HG02870 (cell line): ENCODE results near the gene PTGDR.

Source experiments
- ATAC-seq: cut with Tn5 transposase; IDR thresholded peaks from one replicate; pipeline ENCODE4 v1.9.1; 2021; ENCODE audit warnings: mild to moderate bottlenecking, moderate library complexity; ENCODE audit not compliant: unreplicated experiment

The PTGDR gene

GRCh38 chr14:52263190-52263589 lies 4.3 kb upstream of the PTGDR start:
- no peak for ATAC-seq

- peak; percentile 61 for ATAC-seq
Observed at GRCh38 chr14:52265253-52265652, 2.2 kb upstream of the PTGDR start.

GRCh38 chr14:52266179-52266578 lies 1.3 kb upstream of the PTGDR start:
- ATAC-seq: no peak

- ATAC-seq: no peak
Observed at GRCh38 chr14:52266782-52267181, 716 bp upstream of the PTGDR start.

GRCh38 chr14:52268279-52269061 lies 972 bp downstream of the PTGDR start:
- no peak for ATAC-seq

- no peak for ATAC-seq
Observed at GRCh38 chr14:52269100-52269499, 1.6 kb downstream of the PTGDR start.

- ATAC-seq: no peak
Observed at GRCh38 chr14:52269982-52270381, 2.5 kb downstream of the PTGDR start.

- no peak for ATAC-seq
Observed at GRCh38 chr14:52271538-52271937, 4.0 kb downstream of the PTGDR start.

GRCh38 chr14:52272375-52272774 lies 4.9 kb downstream of the PTGDR start:
- no peak for ATAC-seq

- no peak for ATAC-seq
Observed at GRCh38 chr14:52275372-52275771, 7.9 kb downstream of the PTGDR start.

- ATAC-seq: no peak
Observed at GRCh38 chr14:52277552-52277951, 10.1 kb downstream of the PTGDR start.

- ATAC-seq: no peak
Observed at GRCh38 chr14:52279408-52279807, 11.9 kb downstream of the PTGDR start.

GRCh38 chr14:52283099-52283498 lies 15.6 kb downstream of the PTGDR start:
- ATAC-seq: no peak

- ATAC-seq: no peak
Observed at GRCh38 chr14:52286661-52287649, 19.5 kb downstream of the PTGDR start.

GRCh38 chr14:52296378-52296777 lies 28.9 kb downstream of the PTGDR start:
- no peak for ATAC-seq

GRCh38 chr14:52298795-52299194 lies 31.3 kb downstream of the PTGDR start:
- ATAC-seq: no peak

GRCh38 chr14:52299692-52300278 lies 32.3 kb downstream of the PTGDR start:
- ATAC-seq: no peak

- no peak for ATAC-seq
Observed at GRCh38 chr14:52303236-52303635, 35.7 kb downstream of the PTGDR start.

- no peak for ATAC-seq
Observed at GRCh38 chr14:52304248-52304904, 36.9 kb downstream of the PTGDR start.

- no peak for ATAC-seq
Observed at GRCh38 chr14:52305014-52305413, 37.5 kb downstream of the PTGDR start.

GRCh38 chr14:52307376-52307775 lies 39.9 kb downstream of the PTGDR start:
- no peak for ATAC-seq
